ENCODE data around the gene MPST. TPM values are rescaled to one million over a fixed set of nuclear protein-coding genes. Genes with fewer than 3 reads are reported as not detected.

The MPST gene
- total RNA-seq, 1 donor from 2014 or later = 58.8 TPM

DNA sequence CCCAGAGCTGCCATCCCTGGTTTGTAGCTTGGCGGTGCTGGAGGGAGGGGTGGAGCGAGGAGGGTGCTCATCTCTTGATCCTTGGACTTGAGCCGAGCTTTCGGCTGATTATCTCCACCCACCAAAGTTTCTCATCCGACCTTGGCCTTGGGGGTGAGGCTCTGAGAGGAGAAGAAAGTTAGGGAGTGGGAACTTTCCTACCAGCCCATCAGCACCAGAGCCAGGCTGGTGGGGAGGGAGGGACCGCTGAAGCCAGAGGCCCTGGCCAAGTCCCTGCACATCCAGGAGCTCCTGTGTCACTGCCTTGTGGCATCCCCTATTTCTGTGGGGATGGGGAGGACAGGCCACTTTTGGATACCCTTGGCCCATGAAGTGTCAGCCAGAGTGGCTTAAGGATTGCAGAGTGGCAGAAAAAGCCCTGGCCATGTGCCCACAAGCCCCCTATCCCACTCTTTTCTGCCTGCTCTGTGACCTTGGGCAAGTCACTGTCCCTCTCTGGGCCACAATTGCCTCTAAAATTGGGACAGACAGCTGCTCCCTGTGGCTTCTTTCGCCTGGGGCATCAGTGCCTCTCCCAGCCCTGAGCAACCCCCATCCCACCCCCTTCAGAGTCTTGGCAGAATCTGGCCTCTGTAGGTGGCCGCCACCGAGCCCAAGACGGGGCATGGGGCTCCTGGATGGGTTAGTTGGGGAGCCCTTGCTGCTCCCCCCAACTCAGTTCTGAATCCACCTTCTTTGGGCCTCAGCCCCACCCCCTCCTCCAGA lies 42.3 kb downstream of the MPST start:
- DNase-seq = no peak
- Mint-ChIP-seq H3K27ac (ENCODE audit: unreplicated experiment) (no peak overlapping the region), H3K4me3 (ENCODE audit: unreplicated experiment) (no peak overlapping the region), H3K4me1 (ENCODE audit: low read depth, unreplicated experiment) (peaks cover 7% of the 10 kb centered on the region), H3K27me3 (ENCODE audit: unreplicated experiment) (peaks cover 2% of the 10 kb centered on the region), H3K9me3 (ENCODE audit: unreplicated experiment) (peaks cover 2% of the 10 kb centered on the region), H3K36me3 (ENCODE audit: unreplicated experiment) (peaks cover 6% of the 10 kb centered on the region)
- TF ChIP-seq, protein P1, sequence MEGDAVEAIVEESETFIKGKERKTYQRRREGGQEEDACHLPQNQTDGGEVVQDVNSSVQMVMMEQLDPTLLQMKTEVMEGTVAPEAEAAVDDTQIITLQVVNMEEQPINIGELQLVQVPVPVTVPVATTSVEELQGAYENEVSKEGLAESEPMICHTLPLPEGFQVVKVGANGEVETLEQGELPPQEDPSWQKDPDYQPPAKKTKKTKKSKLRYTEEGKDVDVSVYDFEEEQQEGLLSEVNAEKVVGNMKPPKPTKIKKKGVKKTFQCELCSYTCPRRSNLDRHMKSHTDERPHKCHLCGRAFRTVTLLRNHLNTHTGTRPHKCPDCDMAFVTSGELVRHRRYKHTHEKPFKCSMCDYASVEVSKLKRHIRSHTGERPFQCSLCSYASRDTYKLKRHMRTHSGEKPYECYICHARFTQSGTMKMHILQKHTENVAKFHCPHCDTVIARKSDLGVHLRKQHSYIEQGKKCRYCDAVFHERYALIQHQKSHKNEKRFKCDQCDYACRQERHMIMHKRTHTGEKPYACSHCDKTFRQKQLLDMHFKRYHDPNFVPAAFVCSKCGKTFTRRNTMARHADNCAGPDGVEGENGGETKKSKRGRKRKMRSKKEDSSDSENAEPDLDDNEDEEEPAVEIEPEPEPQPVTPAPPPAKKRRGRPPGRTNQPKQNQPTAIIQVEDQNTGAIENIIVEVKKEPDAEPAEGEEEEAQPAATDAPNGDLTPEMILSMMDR (IDR thresholded peaks at IDR 0.05; ENCODE audit: partially characterized antibody, unreplicated experiment) = no peak

GRCh38 chr22:37062376-37062675 lies 42.8 kb downstream of the MPST start:
- DNase-seq = peak; percentile 10
- H3K36me3 Mint-ChIP-seq (ENCODE audit: unreplicated experiment) = peaks cover 6% of the 10 kb centered on the region
- no peak overlapping the region for H3K27ac Mint-ChIP-seq (ENCODE audit: unreplicated experiment)
- TF ChIP-seq, protein P1 (IDR thresholded peaks at IDR 0.05; ENCODE audit: partially characterized antibody, unreplicated experiment) = no peak
- no peak overlapping the region for H3K4me3 Mint-ChIP-seq (ENCODE audit: unreplicated experiment)
- H3K4me1 Mint-ChIP-seq (ENCODE audit: low read depth, unreplicated experiment) = peaks cover 7% of the 10 kb centered on the region
- peaks cover 4% of the 10 kb centered on the region for H3K27me3 Mint-ChIP-seq (ENCODE audit: unreplicated experiment)
- peaks cover 2% of the 10 kb centered on the region for H3K9me3 Mint-ChIP-seq (ENCODE audit: unreplicated experiment)

DNA sequence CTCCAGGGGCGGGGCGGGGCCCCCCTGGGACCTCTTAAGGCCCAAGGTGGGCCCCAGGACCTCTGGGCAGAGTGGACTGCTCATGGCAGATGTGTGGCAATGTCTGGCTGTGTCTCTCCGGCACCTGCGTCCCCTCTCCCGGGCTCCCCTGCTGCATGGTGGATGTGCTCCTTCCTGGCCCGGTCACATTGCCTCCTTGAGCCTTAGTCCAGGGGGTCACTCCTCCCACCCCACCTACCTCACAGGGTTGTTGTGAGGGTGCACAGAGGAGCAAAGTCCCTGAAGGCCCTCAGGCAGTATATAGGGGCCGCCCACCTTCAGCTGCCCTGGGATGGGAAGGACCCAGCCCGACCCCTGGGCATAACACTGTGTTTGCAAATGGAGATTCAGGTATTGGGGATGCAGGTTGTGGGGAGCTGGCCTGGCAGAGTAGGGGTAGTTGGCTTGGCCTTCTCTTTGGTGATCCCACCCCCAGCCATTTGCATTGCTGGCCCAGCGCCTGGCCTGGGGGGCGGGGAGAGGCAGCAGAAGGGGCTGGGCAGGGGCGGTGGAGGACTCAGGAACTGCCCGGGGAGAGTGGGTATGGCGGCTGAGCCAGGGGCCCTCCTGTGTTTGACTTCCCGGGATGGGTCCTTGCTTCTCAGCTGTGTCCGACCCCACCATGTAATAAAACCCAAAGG lies 43.3 kb downstream of the MPST start:
- Mint-ChIP-seq H3K27me3 (ENCODE audit: unreplicated experiment) (peaks cover 4% of the 10 kb centered on the region), H3K4me1 (ENCODE audit: low read depth, unreplicated experiment) (peaks cover 7% of the 10 kb centered on the region), H3K9me3 (ENCODE audit: unreplicated experiment) (peaks cover 2% of the 10 kb centered on the region), H3K27ac (ENCODE audit: unreplicated experiment) (no peak overlapping the region), H3K4me3 (ENCODE audit: unreplicated experiment) (no peak overlapping the region), H3K36me3 (ENCODE audit: unreplicated experiment) (peaks cover 1% of the 10 kb centered on the region)
- peak; percentile 16 for DNase-seq
- TF ChIP-seq, protein P1 (IDR thresholded peaks at IDR 0.05; ENCODE audit: partially characterized antibody, unreplicated experiment) = no peak

- no peak overlapping the region for H3K27ac Mint-ChIP-seq (ENCODE audit: unreplicated experiment)
- H3K4me1 Mint-ChIP-seq (ENCODE audit: low read depth, unreplicated experiment) = peaks cover 7% of the 10 kb centered on the region
- H3K4me3 Mint-ChIP-seq (ENCODE audit: unreplicated experiment) = no peak overlapping the region
- no peak for DNase-seq
- peaks cover 2% of the 10 kb centered on the region for H3K9me3 Mint-ChIP-seq (ENCODE audit: unreplicated experiment)
- peaks cover 4% of the 10 kb centered on the region for H3K27me3 Mint-ChIP-seq (ENCODE audit: unreplicated experiment)
- TF ChIP-seq, protein P1 (IDR thresholded peaks at IDR 0.05; ENCODE audit: partially characterized antibody, unreplicated experiment) = no peak
- no peaks in the 10 kb centered on the region for H3K36me3 Mint-ChIP-seq (ENCODE audit: unreplicated experiment)
Observed at GRCh38 chr22:37063431-37064420, 44.2 kb downstream of the MPST start.
